Fibroblast of skin of right biceps (primary cell): ENCODE results near the gene PLEKHA5.
"Not testable (repeated sequence)": the region's sequence is repeated elsewhere in the genome, so short reads cannot be mapped to it uniquely, and the experiment has no call there.

Source experiments
- DNase-seq: peaks from one replicate; pipeline ENCODE4 v3.0.0-alpha.2; 2013

PLEKHA5 gene

GRCh38 chr12:19351346-19351745, 221.8 kb downstream of the PLEKHA5 start:
- no peak for DNase-seq

DNA sequence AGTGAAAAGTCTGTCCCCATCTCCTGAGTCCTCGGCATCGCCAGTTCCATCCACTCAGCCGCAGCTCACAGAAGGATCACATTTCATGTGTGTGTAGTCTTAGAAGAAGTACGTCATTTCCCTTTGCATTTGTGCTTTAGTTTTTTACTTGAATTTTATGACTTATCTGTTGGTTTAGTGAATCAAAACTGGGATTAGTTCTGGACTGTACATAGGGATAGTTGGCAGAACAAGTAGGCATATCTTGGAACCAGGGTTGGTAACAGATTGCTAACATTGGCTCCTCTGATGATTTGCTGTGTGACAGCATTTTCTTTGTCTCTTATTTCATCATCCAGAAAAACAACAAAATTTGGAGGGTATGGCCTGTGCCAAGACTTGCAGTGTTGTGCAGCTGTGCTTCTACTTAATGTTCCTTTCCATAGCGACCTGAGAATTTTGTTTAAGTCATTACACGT, 240.2 kb downstream of the PLEKHA5 start:
- peak; percentile 53 for DNase-seq

DNA sequence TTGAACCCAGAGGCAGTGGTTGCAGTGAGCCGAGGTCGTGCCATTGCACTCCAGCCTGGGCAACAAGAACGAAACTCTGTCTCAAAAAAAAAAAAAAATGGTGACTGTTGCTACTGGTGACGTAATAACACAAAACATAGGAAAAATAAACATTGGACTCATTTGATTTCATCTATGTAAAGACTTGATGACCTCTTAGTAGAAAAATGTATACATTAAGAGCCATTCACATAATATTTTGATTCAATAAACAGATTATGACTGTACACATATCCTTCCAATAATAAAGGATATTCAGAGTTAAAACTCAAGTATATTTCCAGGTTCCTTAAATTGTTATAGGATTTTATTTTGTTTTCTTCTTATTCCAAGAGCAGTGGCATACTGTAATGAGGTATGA, 244.1 kb downstream of the PLEKHA5 start:
- peak; percentile 43 for DNase-seq

GRCh38 chr12:19375888-19376287, 246.4 kb downstream of the PLEKHA5 start:
- no peak for DNase-seq

GRCh38 chr12:19376691-19377090, 247.2 kb downstream of the PLEKHA5 start:
- DNase-seq: no peak

GRCh38 chr12:19382111-19382526, 252.6 kb downstream of the PLEKHA5 start:
- DNase-seq: peak; percentile 87

DNA sequence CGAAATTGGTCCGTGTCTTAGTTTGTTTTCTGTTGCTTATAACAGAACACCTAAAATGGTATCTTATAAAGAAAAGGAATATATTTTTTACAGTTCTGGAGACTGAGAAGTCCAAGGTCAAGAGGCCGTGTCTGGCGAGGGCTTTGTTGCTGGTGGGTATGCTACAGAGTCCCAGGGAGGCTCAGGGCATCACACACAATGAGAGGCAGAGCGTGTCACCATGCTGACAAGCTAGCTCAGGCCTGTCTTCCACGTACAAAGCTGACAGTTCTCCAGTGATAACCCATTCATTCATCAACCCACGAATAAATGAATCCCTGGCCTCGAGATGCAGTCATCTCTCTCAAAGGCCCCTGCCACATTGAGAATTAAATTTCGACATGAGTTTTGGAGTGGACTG, 253.0 kb downstream of the PLEKHA5 start:
- DNase-seq: no peak

- DNase-seq: no peak
These were observed 257.6 kb downstream of the PLEKHA5 start for GRCh38 chr12:19387161-19387560.

GRCh38 chr12:19388131-19388549, 258.6 kb downstream of the PLEKHA5 start:
- no peak for DNase-seq

DNA sequence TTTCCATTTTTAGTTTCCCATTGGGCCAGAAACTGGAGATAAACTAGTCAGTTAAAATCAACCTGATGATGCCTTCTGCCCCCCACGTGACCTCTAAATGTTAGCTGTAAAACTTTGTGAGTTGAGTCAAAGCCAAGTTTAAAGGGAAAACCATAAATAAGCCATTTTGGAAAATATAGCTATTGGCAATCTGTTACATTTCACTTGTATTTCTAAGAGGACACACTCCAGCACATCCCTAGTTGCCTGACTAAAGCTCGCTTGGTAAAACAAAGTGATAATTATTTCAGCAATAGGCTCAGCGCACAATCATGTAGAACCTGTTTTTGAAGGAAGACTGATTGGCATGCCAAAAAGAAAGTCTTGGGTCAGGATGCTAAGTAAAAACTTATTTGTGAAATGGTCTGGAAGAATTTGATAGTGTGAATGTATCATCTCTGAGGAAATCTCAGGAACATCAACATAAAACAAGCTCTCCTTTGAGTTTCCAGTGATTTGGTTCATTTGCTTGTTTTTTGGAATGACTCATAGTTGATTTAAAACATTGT, 260.6 kb downstream of the PLEKHA5 start:
- no peak for DNase-seq

DNA sequence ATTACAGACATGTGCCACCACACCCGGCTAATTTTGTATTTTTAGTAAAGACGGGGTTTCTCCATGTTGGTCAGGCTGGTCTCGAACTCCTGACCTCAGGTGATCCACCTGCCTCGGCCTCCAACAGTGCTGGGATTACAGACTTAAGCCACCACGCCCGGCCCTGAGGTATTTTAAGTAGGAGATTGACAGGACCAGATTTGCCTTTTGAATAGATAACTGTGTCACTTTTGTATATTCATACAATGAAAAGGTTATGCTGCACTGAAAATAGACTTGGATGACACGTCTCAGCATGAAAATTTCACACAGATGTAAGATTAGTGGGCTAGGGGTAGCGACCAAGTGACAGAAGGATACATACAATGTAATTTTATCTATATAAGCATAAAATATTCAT, 263.1 kb downstream of the PLEKHA5 start:
- DNase-seq: not testable (repeated sequence)

- DNase-seq: no peak
These were observed 264.9 kb downstream of the PLEKHA5 start for GRCh38 chr12:19394385-19394784.

- no peak for DNase-seq
These were observed 268.0 kb downstream of the PLEKHA5 start for GRCh38 chr12:19397534-19397933.

- DNase-seq: peak; percentile 28
These were observed 269.1 kb downstream of the PLEKHA5 start for GRCh38 chr12:19398376-19399363.

DNA sequence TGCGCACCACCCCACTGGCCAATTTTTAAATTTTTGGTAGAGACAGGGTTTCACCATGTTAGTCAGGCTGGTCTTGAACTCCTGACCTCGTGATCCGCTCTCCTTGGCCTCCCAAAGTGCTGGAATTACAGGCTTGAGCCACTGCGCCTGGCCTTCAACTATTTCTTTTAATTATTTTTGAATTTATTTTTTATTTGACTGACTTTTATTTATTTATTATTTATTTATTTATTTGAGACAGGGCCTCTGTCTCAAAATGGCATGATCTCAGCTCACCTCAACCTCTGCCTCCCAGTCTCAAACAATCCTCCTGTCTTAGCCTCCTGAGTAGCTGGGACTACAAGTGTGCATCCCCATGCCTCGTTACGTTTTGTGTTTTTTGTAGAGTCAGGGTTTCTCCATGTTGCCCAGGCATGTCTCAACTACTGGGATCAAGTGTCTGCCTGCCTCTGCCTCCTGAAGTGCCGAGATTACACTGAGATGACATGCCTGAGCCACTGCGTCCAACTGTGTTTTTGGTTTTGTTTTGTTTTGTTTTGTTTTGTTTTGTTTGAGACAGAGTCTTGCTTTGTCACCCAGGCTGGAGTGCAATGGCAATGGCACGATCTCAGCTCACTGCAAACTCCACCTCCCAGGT, 271.2 kb downstream of the PLEKHA5 start:
- DNase-seq: not testable (repeated sequence)

DNA sequence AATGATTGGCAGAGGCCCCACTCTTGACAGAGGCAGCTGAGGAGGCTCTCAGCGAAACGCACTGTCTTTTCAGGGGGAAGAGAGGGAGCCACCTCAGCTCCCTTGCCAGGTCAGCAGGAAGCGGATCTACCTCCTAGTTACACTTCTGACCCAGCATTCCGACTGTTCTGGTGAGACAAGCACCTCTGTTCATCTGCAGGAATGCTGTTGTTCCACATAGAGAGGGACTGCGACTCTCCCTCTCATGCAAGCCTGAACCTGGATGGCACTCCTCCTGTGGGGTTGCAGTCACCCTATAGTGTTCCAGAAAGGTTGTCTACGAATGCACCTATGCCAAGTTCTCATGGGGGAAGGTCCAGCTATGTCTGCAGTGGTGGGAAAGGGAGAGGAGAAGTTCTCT, 272.7 kb downstream of the PLEKHA5 start:
- no peak for DNase-seq

DNA sequence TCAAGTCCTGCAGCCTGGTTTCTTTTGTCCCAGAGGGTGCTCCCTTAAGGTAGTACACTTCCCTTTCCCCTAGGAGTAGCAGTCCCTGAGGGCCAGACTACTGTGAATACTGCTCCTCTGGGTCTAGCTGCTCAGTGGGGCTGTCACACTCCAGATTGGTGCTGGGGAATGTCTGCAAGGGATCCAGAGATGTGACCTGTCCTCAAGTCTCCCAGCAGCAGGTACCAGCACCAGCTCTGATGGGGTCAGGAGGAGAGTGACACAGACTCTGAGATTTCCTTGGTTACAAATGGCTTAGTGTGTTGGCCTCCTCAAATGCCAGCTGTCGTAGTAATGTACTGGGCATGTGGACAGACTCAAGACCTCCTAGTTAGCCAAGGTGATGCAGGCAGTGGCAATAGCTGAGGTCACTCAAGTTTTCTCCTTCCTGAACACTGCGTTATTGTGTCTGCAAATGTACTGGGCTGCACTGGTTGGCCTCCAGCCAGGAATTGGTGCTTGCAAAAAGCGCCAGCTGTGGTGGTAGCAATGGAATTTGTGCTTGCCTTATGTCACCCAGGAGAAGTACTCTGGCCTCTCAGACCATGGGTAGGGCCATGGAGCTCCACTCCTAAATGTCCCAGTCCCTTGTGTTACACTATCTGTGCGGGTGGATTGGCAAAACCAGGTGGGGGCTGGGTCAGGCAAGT, 273.4 kb downstream of the PLEKHA5 start:
- no peak for DNase-seq

- DNase-seq: no peak
These were observed 274.8 kb downstream of the PLEKHA5 start for GRCh38 chr12:19404242-19404880.

DNA sequence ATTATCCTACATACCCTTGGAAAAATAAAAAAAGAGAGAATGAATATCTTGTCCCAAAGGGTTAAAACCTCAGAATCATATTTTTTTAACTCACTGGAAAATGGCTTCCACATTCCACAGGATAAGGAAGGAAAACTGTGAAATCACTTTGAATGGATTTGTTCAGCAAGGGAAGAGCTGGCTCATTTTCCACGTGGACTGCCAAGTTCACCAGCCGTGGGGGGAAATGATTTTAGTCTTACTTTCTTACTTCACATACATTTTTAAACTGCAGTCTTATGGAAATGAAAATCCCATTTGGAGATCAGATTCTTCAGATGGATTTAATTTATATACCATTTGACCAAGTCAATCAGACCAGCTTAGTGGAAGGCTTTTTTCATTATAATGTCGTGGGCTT, 279.8 kb downstream of the PLEKHA5 start:
- peak; percentile 40 for DNase-seq

DNA sequence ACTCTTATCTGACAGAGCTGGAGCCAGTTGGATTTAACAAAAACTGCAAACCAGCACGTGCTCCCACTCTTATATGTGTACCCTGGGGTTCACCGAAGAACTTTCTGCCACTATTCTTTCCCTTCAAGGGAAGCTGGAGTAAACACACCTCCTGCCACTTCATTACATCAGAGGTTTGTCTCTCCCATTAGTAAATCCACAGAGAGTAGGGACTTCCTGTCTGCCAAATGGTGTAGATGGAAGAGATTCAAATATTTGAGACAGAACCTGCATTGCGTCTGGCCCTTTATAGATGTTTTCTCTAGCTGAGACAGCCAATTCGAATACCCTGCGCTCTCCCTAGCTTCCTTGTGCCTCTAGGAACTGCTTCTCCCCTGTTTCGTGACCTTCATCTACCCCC, 280.7 kb downstream of the PLEKHA5 start:
- DNase-seq: peak; percentile 42

GRCh38 chr12:19410629-19411185, 281.2 kb downstream of the PLEKHA5 start:
- DNase-seq: no peak
